ENCODE data around the gene CPNE5.

- no peak for TF ChIP-seq EZH2phosphoT487 (IDR thresholded peaks at IDR 0.05; ENCODE audit: low read depth)
- TF ChIP-seq, protein P1, sequence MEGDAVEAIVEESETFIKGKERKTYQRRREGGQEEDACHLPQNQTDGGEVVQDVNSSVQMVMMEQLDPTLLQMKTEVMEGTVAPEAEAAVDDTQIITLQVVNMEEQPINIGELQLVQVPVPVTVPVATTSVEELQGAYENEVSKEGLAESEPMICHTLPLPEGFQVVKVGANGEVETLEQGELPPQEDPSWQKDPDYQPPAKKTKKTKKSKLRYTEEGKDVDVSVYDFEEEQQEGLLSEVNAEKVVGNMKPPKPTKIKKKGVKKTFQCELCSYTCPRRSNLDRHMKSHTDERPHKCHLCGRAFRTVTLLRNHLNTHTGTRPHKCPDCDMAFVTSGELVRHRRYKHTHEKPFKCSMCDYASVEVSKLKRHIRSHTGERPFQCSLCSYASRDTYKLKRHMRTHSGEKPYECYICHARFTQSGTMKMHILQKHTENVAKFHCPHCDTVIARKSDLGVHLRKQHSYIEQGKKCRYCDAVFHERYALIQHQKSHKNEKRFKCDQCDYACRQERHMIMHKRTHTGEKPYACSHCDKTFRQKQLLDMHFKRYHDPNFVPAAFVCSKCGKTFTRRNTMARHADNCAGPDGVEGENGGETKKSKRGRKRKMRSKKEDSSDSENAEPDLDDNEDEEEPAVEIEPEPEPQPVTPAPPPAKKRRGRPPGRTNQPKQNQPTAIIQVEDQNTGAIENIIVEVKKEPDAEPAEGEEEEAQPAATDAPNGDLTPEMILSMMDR (IDR thresholded peaks at IDR 0.05; ENCODE audit: low read depth, low read length) = no peak
Observed at GRCh38 chr6:36786055-36786675, 53.1 kb downstream of the CPNE5 start.

All from OCI-LY3 (cell line).